Breast epithelium (tissue), 3 donors: Measurements from ENCODE around the gene NCAPG2.

Experiments used
- CTCF ChIP-seq, 3 donors: fragments of 450-650 bp; IDR thresholded peaks; one replicate each; pipeline ENCODE4 v1.5.1; 2016 to 2017; ENCODE audit warnings: antibody characterized with exemption in 3 of 3, mild to moderate bottlenecking in 3 of 3, moderate library complexity in 3 of 3
- POLR2A ChIP-seq: fragments of 450-650 bp; IDR thresholded peaks from one replicate; pipeline ENCODE4 v1.6.1; 2016; ENCODE audit warnings: antibody characterized with exemption, mild to moderate bottlenecking, moderate library complexity
- POLR2AphosphoS5 ChIP-seq, 3 donors: sonication (generic); formaldehyde crosslinking; IDR thresholded peaks; one replicate each; pipeline ENCODE4 v1.6.1; 2017; ENCODE audit warnings: antibody characterized with exemption in 3 of 3

- TF ChIP-seq CTCF (IDR thresholded peaks at IDR 0.05): no peak
- no peak for TF ChIP-seq POLR2A
- no peak for TF ChIP-seq POLR2AphosphoS5 (IDR thresholded peaks at IDR 0.05)
Measured at GRCh38 chr7:158702944-158703343, 1.7 kb downstream of the NCAPG2 start.
